ENCODE measurements around the gene CHGA.
A peak's percentile ranks its signal among the peaks of the same experiment; 100 is the strongest.

Gene CHGA, protein sequence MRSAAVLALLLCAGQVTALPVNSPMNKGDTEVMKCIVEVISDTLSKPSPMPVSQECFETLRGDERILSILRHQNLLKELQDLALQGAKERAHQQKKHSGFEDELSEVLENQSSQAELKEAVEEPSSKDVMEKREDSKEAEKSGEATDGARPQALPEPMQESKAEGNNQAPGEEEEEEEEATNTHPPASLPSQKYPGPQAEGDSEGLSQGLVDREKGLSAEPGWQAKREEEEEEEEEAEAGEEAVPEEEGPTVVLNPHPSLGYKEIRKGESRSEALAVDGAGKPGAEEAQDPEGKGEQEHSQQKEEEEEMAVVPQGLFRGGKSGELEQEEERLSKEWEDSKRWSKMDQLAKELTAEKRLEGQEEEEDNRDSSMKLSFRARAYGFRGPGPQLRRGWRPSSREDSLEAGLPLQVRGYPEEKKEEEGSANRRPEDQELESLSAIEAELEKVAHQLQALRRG

DNA sequence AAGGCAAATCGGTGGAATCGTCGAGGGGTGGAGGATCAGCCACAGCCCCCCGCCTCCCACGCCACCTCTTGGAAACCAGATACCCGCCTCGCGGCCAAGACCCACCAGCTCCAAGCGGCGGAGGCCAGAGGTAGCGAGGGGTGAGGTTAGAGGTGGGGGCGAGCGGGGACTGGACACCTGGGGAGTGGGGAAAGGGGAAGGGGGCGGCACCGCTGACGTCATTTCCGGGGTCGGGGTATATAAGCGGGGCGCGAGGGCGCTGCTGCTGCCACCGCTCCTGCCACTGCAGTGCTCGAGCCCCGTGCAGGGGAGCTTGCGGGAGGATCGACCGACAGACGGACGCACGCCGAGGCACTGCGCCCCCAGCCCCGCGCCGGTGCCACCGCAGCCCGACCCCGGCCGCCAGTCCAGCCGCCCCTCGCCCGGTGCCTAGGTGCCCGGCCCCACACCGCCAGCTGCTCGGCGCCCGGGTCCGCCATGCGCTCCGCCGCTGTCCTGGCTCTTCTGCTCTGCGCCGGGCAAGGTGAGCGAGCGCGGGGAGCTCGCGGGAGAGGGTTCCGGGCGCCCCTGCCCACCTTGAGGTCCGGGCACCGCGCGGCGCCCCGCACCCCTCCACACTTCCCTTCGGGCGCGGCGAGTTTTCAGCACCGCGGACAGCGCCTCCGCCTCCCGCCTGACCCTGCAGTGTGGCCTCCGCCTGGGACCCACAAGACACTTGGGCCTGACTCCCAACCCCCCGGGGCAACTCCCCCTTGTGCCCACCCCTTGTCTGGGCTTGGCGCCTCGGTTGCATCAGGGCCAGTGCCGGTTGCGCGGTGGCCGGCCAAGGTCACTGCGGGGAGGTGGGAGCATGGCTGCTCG is at the start of gene CHGA:
TSS of gene CHGA (plus strand) at position 268 of the 861 bp plus-strand sequence. CDS start at position 478, 210 bp downstream.
- peak in 5 of 6 experiments; percentile 17 to 30 (median 22) for DNase-seq

- DNase-seq: no peak
These were observed 47.8 kb upstream of the CHGA start for GRCh38 chr14:92874962-92875661.

DNA sequence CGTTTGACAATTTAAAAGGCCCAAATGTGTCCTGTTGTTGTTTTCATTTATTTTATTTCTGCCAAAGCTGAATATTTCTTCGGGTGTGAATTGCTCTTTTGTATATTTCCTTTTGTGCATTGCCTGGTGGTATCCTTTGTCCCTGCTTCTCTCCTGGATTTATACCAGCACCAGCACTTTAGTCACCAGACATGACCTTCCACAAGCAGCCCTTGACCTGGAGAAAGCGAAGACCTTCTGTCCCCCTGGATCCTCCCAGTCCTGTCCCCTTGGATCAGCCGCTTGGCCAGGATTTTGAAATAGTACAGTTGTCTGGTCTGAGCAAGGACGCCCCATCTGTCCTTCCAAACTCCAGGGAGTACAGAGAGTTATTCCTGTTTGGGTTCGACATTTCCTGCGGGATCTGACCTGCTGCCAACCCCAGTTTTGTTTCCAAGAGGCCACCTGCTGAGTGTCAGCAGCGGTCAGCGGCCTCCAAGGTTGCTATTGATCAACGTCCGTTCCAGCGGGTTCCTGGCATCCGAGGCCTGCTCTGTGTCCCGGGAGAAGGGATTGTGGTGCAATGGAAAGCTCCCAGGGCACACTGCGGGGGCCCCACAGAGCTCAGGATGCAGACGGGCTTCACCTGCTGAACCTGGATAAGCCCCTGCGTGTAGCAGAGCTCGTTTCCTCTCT is 45.1 kb upstream of the CHGA start:
- DNase-seq: no peak

- DNase-seq: no peak
These were observed 42.6 kb upstream of the CHGA start for GRCh38 chr14:92880351-92880750.

- DNase-seq: no peak
These were observed 42.1 kb upstream of the CHGA start for GRCh38 chr14:92880851-92881250.

DNA sequence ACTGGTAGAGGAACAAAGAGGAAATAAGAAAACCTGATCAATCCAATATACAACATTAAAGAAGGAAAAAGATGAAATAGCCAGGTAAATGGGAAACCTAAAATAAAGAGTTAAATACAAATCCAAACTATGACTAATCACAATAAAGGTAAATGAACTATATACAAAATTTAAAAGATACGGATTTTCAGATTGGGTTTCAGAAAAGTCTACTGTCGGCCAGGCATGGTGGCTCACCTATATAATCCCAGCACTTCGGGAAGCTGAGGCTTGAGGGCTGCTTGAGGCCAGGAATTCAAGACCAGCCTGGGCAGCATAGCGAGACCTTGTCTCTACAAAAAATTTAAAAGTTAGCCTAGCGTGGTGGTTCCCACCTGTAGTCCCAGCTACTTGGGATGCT is 39.9 kb upstream of the CHGA start:
- no peak for DNase-seq

DNA sequence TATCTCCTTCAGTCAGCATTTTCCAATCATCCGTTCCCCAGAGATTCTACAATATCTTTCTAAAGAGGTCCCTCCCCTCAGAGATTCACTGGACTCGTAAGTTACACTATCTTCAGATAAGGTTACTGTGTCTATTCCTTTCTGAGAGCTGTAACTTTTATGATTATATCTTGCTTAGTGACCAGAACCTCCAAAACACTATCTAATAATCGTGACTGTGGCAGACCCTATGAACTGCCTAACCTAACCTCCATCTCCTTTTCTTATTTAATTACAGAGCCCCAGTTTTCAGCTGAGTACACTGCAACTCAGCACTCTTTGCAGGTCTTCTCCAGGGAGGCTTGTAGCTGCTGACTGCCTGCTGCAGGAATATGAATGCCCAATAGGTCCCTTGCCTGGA is 38.5 kb upstream of the CHGA start:
- DNase-seq: no peak

DNA sequence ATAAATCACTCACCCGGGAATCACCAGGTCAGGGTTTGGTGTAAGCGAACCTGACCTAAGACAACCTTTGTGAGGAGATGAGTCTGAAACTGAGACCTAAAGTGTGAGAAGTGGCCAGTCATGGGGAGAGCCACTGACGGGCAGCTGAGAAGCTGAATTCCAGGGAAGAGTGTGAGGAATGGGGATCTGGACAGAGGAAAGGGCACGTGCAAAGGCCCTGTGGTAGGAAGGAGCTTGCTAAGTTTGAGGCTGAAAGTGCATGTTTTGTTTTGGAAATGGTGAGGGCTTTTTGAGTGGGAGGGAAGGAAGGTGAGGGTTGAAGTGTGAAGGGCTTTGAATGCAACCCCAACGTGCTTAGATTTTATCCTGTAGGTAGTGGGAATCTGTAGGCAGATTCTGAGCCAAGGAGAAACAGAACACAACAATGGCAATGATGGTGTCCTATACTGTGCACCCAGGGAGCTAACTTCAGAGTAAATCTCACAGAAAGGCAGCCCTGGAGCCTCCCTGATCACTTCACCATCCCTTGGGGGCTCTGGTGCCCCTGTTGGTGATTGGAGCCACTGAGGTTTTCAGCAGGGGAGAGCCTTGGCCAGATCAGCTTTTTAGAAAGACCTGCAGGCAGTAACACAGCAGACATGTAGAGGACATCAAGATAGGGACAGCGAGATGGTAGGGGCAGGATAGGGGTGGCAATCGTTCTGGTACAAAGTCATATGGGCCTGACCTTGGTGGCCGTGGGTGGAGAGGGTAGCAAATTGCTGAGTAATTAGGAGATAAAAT is 37.5 kb upstream of the CHGA start:
- DNase-seq: no peak

DNA sequence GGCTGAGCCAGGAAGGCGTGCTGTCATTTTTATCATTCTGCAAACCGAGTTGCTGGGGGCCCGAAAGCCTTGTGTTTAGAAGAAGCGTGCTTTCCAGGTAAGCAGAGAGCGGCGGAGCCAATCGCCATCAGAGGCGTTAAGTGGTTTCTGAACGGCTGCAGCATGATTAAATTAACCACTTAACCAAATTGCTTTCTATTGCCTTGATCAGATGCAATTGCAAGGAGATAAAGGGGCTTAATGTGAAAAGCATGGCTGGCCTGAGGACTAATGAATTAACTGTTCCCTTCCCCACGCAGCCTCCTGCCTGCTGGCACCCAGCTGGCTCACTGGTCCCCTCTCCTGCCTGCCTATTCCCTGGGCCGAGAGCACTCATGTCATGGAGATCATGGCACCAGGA is 36.6 kb upstream of the CHGA start:
- DNase-seq: no peak

GRCh38 chr14:92887157-92887556 is 35.8 kb upstream of the CHGA start:
- DNase-seq: no peak

GRCh38 chr14:92888896-92889295 is 34.1 kb upstream of the CHGA start:
- no peak for DNase-seq

- DNase-seq: no peak
These were observed 31.9 kb upstream of the CHGA start for GRCh38 chr14:92890830-92891588.

GRCh38 chr14:92892589-92892988 is 30.4 kb upstream of the CHGA start:
- no peak for DNase-seq

GRCh38 chr14:92895352-92895878 is 27.5 kb upstream of the CHGA start:
- DNase-seq: no peak

DNA sequence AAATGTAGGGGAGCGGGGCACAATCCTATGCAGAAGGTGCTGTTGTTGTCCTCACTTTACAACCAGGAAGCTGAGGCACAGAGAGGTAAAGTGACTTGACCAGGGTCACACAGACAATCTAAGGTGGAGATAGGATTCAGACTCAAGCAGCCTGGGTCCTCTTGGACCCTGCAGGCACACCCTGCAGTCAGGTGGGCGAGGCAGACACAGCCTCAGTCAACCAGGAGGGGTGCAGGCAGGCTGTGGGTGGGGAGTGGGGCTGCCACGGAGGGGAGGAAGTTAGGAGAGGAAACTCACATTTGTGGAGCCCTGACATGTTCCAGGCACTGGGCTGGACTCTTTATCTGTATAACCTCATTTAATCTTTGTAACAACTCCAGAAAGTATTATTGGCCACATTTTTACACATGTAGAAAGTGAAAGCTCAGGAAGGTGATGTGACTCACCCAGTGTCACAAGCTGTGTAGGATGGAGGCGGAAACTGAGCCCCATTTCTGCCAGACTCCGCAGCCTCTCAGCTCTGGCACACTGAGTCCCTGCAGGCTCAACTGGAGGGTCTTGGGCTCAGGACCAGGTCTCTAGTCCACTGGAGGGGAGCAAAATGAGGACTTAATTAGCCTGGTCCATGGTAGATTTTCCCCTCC is 24.9 kb upstream of the CHGA start:
- no peak for DNase-seq

GRCh38 chr14:92898566-92899131 is 24.3 kb upstream of the CHGA start:
- DNase-seq: no peak

GRCh38 chr14:92900660-92901059 is 22.3 kb upstream of the CHGA start:
- no peak for DNase-seq

- DNase-seq: no peak
These were observed 20.8 kb upstream of the CHGA start for GRCh38 chr14:92902191-92902590.

- peak in 3 of 6 experiments; percentile 3 to 17 (median 13) for DNase-seq
These were observed 20.2 kb upstream of the CHGA start for GRCh38 chr14:92902726-92903125.

- DNase-seq: peak in 1 of 6 experiments; percentile 1
These were observed 19.6 kb upstream of the CHGA start for GRCh38 chr14:92903359-92903758.

Measured in stimulated activated naive CD4-positive, alpha-beta T cell (primary cell).